Endothelial cell of umbilical vein (primary cell): Measurements from ENCODE around the gene EIF3C. TPM values are rescaled to one million over a fixed set of nuclear protein-coding genes. Genes with fewer than 3 reads are reported as not detected.
"Not testable (repeated sequence)": the region's sequence is repeated elsewhere in the genome, so short reads cannot be mapped to it uniquely, and the experiment has no call there.

Experiments
- Bru-seq: library from RNA; stranded (reverse); fragments of 400-500 nt; gene quantifications from one replicate; lab custom pipeline; 2021; lab: Mats Ljungman, UMichigan
- BruChase-seq, 2 experiments: library from RNA; stranded (reverse); fragments of 400-500 nt; gene quantifications; one replicate each; lab custom pipeline; 2021; lab: Mats Ljungman, UMichigan
- BruUV-seq: library from RNA; stranded (reverse); fragments of 400-500 nt; replicated peaks from 2 replicates; lab custom pipeline; 2021; lab: Mats Ljungman, UMichigan
- CTCF ChIA-PET: fragments of 300-600, 350-600 bp; sonication (Branson Sonifier 250); formaldehyde crosslinking; loops from one replicate; lab custom pipeline; 2021; ENCODE audit warnings: antibody characterized with exemption, inconsistent platforms; lab: Charles Lee
- POLR2A ChIA-PET: fragments of 300-600, 350-600 bp; sonication (Branson Sonifier 250); formaldehyde crosslinking; loops from one replicate; lab custom pipeline; 2021; ENCODE audit warnings: antibody characterized with exemption, inconsistent platforms; lab: Charles Lee
- DNase-seq: peaks from one replicate; pipeline ENCODE4 v3.0.0-alpha.2; 2011; ENCODE audit warnings: low read depth, low spot score
- FAIRE-seq: peaks from 2 replicates; lab custom pipeline; 2011; peaks lifted over from hg19 to GRCh38; lab: Jason Lieb, UNC
- H2AFZ ChIP-seq: 2 replicates; pipeline ENCODE4 v1.6.0; 2012; ENCODE audit warnings: low read depth, low read length, control low read depth, inconsistent platforms
- H3K27ac ChIP-seq: 2 replicates; pipeline ENCODE4 v1.5.1; 2011; ENCODE audit warnings: low read depth, mild to moderate bottlenecking, control low read depth, low read length, moderate library complexity; ENCODE audit not compliant: insufficient read depth
- H3K27me3 ChIP-seq, 2 experiments: 2 replicates each; pipeline versions ENCODE4 v1.6.0 to v1.6.1; 2011; ENCODE audit warnings: low read length in 2 of 2, mixed read lengths in 1 of 2; ENCODE audit not compliant: control insufficient read depth in 2 of 2, insufficient read depth in 2 of 2
- H3K36me3 ChIP-seq, 2 experiments: 2 replicates in 1 of 2; 3 replicates in 1 of 2; pipeline ENCODE4 v1.5.1; 2011; ENCODE audit warnings: low read length in 2 of 2, mild to moderate bottlenecking in 1 of 2, moderate library complexity in 1 of 2; ENCODE audit not compliant: control insufficient read depth in 2 of 2, insufficient read depth in 2 of 2; ENCODE audit errors: extremely low read depth in 1 of 2
- H3K4me1 ChIP-seq: 3 replicates; pipeline ENCODE4 v1.5.1; 2011; ENCODE audit warnings: mild to moderate bottlenecking, low read length; ENCODE audit not compliant: control insufficient read depth, insufficient read depth; ENCODE audit errors: extremely low read depth
- H3K4me2 ChIP-seq: 2 replicates; pipeline ENCODE4 v1.6.1; 2011; ENCODE audit warnings: low read length, control low read depth, mixed read lengths; ENCODE audit not compliant: insufficient read depth
- H3K4me3 ChIP-seq, 3 experiments: fragments of 200-600 bp in 1 of 3; sonication (generic), shearing (Covaris generic) in 1 of 3; replicated peaks in 1 of 3; 2 replicates each; pipeline ENCODE4 v1.5.1; 2011 to 2016; ENCODE audit warnings: control low read depth in 3 of 3, low read length in 3 of 3, mild to moderate bottlenecking in 2 of 3, inconsistent platforms in 1 of 3, low read depth in 1 of 3, moderate library complexity in 1 of 3; ENCODE audit not compliant: insufficient read depth in 1 of 3
- H3K79me2 ChIP-seq: 2 replicates; pipeline ENCODE4 v1.6.0; 2012; ENCODE audit warnings: low read length, inconsistent platforms; ENCODE audit not compliant: control insufficient read depth, insufficient read depth
- H3K9ac ChIP-seq: replicated peaks from 2 replicates; pipeline ENCODE3; 2011; ENCODE audit warnings: low read length, control low read depth; ENCODE audit not compliant: insufficient read depth; ENCODE audit errors: extremely low read depth
- H3K9me1 ChIP-seq: replicated peaks from 3 replicates; pipeline ENCODE4 v1.6.0; 2011; ENCODE audit warnings: mild to moderate bottlenecking, low read length; ENCODE audit not compliant: control insufficient read depth, insufficient read depth; ENCODE audit errors: extremely low read depth
- H3K9me3 ChIP-seq: replicated peaks from 2 replicates; pipeline ENCODE4 v1.5.1; 2012; ENCODE audit warnings: low read length, inconsistent platforms; ENCODE audit not compliant: control insufficient read depth, insufficient read depth
- H4K20me1 ChIP-seq: replicated peaks from 2 replicates; pipeline ENCODE3; 2011; ENCODE audit warnings: mild to moderate bottlenecking, low read length; ENCODE audit not compliant: control insufficient read depth, insufficient read depth; ENCODE audit errors: extremely low read depth
- dilution Hi-C: fragments of 300-500 bp; cut with MboI; formaldehyde crosslinking; loops from one replicate; pipeline ENCODE4 v1.15.0; 2019; ENCODE audit warnings: low sequenced_read_pairs; ENCODE audit not compliant: extremely low pct_ligation_motif_present
- intact Hi-C: fragments of 100-400 bp; cut with micrococcal nuclease; formaldehyde crosslinking; loops from one replicate; pipeline ENCODE4 v1.10.0; 2022
- long read RNA-seq: library from polyadenylated mRNA; stranded (forward); transcript quantifications from one replicate; pipeline ENCODE4 v2.0.0, GENCODE V29; 2021
- polyA minus RNA-seq, 3 experiments: library from RNA; depleted of rRNA, polyadenylated mRNA; stranded (reverse); fragments of >200 nt; gene quantifications; 1 replicate in 1 of 3; 2 replicates in 2 of 3; pipeline ENCODE4 v1.2.3, GENCODE V29; 2011
- polyA plus RNA-seq, 4 experiments: library from polyadenylated mRNA; depleted of rRNA in 3 of 4; stranded (reverse) in 3 of 4; unstranded in 1 of 4; fragments of >200 nt; gene quantifications; 2 replicates each; pipeline versions ENCODE4 v1.2.1 to v1.2.3, GENCODE V29; 2011 to 2012; ENCODE audit warnings: missing spikeins in 1 of 4
- total RNA-seq: library from RNA; stranded (reverse); gene quantifications from 2 replicates; pipeline ENCODE4 v1.2.3, GENCODE V29; 2021

EIF3C gene, protein sequence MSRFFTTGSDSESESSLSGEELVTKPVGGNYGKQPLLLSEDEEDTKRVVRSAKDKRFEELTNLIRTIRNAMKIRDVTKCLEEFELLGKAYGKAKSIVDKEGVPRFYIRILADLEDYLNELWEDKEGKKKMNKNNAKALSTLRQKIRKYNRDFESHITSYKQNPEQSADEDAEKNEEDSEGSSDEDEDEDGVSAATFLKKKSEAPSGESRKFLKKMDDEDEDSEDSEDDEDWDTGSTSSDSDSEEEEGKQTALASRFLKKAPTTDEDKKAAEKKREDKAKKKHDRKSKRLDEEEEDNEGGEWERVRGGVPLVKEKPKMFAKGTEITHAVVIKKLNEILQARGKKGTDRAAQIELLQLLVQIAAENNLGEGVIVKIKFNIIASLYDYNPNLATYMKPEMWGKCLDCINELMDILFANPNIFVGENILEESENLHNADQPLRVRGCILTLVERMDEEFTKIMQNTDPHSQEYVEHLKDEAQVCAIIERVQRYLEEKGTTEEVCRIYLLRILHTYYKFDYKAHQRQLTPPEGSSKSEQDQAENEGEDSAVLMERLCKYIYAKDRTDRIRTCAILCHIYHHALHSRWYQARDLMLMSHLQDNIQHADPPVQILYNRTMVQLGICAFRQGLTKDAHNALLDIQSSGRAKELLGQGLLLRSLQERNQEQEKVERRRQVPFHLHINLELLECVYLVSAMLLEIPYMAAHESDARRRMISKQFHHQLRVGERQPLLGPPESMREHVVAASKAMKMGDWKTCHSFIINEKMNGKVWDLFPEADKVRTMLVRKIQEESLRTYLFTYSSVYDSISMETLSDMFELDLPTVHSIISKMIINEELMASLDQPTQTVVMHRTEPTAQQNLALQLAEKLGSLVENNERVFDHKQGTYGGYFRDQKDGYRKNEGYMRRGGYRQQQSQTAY
- total RNA-seq: 669 and 744 TPM in 2 replicates
- polyA plus RNA-seq: 417 and 524 TPM in 2 replicates
- 276 and 297 TPM in 2 replicates for polyA plus RNA-seq (2011; cell fraction: cytosol; rRNA removed)
- polyA plus RNA-seq (2011; cell fraction: nucleus; rRNA removed): 260 and 283 TPM in 2 replicates
- 472 and 473 TPM in 2 replicates for polyA plus RNA-seq (2012)
- polyA minus RNA-seq: 225 and 394 TPM in 2 replicates
- 229 TPM for polyA minus RNA-seq (2011; cell fraction: cytosol; rRNA and poly(A)+ RNA removed)
- polyA minus RNA-seq (2011; cell fraction: nucleus; rRNA and poly(A)+ RNA removed): 62.3 and 87.8 TPM in 2 replicates
- Bru-seq, nascent RNA: percentile 45 among the genes with signal in this experiment
- BruChase-seq, experiment 1, labeled RNA remaining after a 6-hour chase: percentile 59 among the genes with signal in this experiment
- BruChase-seq, experiment 2, labeled RNA remaining after a 2-hour chase: percentile 52 among the genes with signal in this experiment
- long read RNA-seq, transcript EIF3C-207 (13 exons, 3,957 nt): minor isoform, 14 of 713 reads
- long read RNA-seq, transcript EIF3C-201 (21 exons, 3,145 nt): major isoform, 491 of 713 reads
- long read RNA-seq, transcript EIF3C-202 (21 exons, 3,137 nt): minor isoform, 33 of 713 reads
- long read RNA-seq, transcript EIF3C-211 (20 exons, 2,986 nt): minor isoform, 49 of 713 reads
- long read RNA-seq, partial matches to known transcripts: 102 of 713 reads
- long read RNA-seq, other reads (novel, unspliced or antisense): 17 of 713 reads

DNA sequence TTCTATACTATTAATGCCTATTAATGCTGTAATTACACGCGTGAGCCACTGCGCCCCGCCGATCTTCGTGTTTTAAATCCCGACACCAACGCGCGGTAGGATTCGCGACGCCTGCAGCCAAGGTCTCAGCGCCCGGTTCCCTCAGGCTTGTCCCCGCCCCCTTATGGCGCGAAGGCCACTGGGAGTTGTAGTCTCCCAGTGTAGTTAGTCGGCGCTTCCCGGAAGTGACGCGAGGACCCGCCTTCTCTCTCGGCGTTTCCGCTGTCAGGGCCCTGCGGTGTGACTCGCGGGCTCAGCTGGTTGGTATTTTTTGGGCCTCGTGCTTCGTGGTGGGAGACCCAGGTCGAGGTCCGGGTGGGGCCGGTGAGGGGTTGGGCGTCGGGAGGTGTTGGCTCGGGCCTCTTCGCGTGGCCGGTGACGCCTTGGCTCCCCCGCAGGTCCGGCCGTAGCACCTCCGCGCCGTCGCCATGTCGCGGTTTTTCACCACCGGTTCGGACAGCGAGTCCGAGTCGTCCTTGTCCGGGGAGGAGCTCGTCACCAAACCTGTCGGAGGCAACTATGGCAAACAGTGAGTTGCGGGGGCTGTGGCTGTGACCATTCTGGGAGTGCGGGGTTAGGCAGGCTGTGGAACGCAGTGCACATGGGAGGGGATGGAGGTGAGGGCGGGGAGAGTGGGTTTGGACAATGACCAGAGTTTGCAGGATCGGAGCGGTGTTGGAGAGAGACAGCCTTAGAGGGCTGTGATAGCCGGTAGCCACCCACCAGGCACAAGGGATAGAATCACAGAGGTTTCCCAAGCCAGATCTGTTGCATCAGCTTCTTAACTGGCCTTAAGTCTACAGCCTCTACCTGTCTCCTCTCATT is at the start of gene EIF3C:
Gene EIF3C, plus strand, starts transcription at position 245 of the 864 bp plus-strand sequence. Its CDS starts 223 bp downstream, at position 468.
- H3K36me3 ChIP-seq, intact Hi-C loops, H3K27ac ChIP-seq, H3K4me2 ChIP-seq, H3K9me1 ChIP-seq, POLR2A ChIA-PET, H3K9me3 ChIP-seq, H3K4me1 ChIP-seq, H3K27me3 ChIP-seq, DNase-seq, H3K4me3 ChIP-seq, BruUV-seq, dilution Hi-C loops, CTCF ChIA-PET, H3K9ac ChIP-seq, H2AFZ ChIP-seq, H4K20me1 ChIP-seq, H3K79me2 ChIP-seq: not testable (repeated sequence)
- peak; percentile 100 for FAIRE-seq

DNA sequence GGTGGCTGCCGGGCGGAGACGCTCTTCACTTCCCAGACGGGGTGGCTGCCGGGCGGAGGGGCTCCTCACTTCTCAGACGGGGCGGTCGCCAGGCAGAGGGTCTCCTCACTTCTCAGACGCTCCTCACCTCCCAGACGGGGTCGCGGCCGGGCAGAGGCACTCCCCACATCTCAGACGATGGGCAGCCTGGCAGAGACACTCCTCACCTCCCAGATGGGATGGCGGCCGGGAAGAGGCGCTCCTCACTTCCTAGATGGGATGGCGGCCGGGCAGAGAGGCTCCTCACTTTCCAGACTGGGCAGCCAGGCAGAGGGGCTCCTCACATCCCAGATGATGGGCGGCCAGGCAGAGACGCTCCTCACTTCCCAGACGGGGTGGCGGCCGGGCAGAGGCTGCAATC is 45.0 kb upstream of the EIF3C start:
- H2AFZ ChIP-seq, H3K4me1 ChIP-seq, H3K27me3 ChIP-seq, H3K27ac ChIP-seq, H3K36me3 ChIP-seq, CTCF ChIA-PET, DNase-seq, H3K9me1 ChIP-seq, FAIRE-seq, H3K4me2 ChIP-seq, BruUV-seq, dilution Hi-C loops, H3K4me3 ChIP-seq, intact Hi-C loops, H3K9me3 ChIP-seq, POLR2A ChIA-PET, H3K79me2 ChIP-seq, H4K20me1 ChIP-seq, H3K9ac ChIP-seq: not testable (repeated sequence)

GRCh38 chr16:28667480-28667879 is 43.8 kb upstream of the EIF3C start:
- H3K36me3 ChIP-seq, dilution Hi-C loops, intact Hi-C loops, BruUV-seq, H3K9me1 ChIP-seq, H3K79me2 ChIP-seq, CTCF ChIA-PET, H3K9ac ChIP-seq, FAIRE-seq, H4K20me1 ChIP-seq, H2AFZ ChIP-seq, POLR2A ChIA-PET, H3K4me2 ChIP-seq, H3K9me3 ChIP-seq, DNase-seq, H3K4me3 ChIP-seq, H3K27me3 ChIP-seq, H3K4me1 ChIP-seq, H3K27ac ChIP-seq: not testable (repeated sequence)
